Endothelial cell of umbilical vein (primary cell): ENCODE data around the gene ZNF423. TPM values are rescaled to one million over a fixed set of nuclear protein-coding genes. Genes with fewer than 3 reads are reported as not detected.

Source experiments
- BruUV-seq: library from RNA; stranded (reverse); fragments of 400-500 nt; replicated peaks from 2 replicates; lab custom pipeline; 2021; lab: Mats Ljungman, UMichigan
- CTCF ChIA-PET: fragments of 300-600, 350-600 bp; sonication (Branson Sonifier 250); formaldehyde crosslinking; loops from one replicate; lab custom pipeline; 2021; ENCODE audit warnings: antibody characterized with exemption, inconsistent platforms; lab: Charles Lee
- POLR2A ChIA-PET: fragments of 300-600, 350-600 bp; sonication (Branson Sonifier 250); formaldehyde crosslinking; loops from one replicate; lab custom pipeline; 2021; ENCODE audit warnings: antibody characterized with exemption, inconsistent platforms; lab: Charles Lee
- DNase-seq: peaks from one replicate; pipeline ENCODE4 v3.0.0-alpha.2; 2011; ENCODE audit warnings: low read depth, low spot score
- FAIRE-seq: peaks from 2 replicates; lab custom pipeline; 2011; peaks lifted over from hg19 to GRCh38; lab: Jason Lieb, UNC
- H2AFZ ChIP-seq: 2 replicates; pipeline ENCODE4 v1.6.0; 2012; ENCODE audit warnings: low read depth, low read length, control low read depth, inconsistent platforms
- H3K27ac ChIP-seq: 2 replicates; pipeline ENCODE4 v1.5.1; 2011; ENCODE audit warnings: low read depth, mild to moderate bottlenecking, control low read depth, low read length, moderate library complexity; ENCODE audit not compliant: insufficient read depth
- H3K27me3 ChIP-seq, 2 experiments: 2 replicates each; pipeline versions ENCODE4 v1.6.0 to v1.6.1; 2011; ENCODE audit warnings: low read length in 2 of 2, mixed read lengths in 1 of 2; ENCODE audit not compliant: control insufficient read depth in 2 of 2, insufficient read depth in 2 of 2
- H3K36me3 ChIP-seq, 2 experiments: 2 replicates in 1 of 2; 3 replicates in 1 of 2; pipeline ENCODE4 v1.5.1; 2011; ENCODE audit warnings: low read length in 2 of 2, mild to moderate bottlenecking in 1 of 2, moderate library complexity in 1 of 2; ENCODE audit not compliant: control insufficient read depth in 2 of 2, insufficient read depth in 2 of 2; ENCODE audit errors: extremely low read depth in 1 of 2
- H3K4me1 ChIP-seq: 3 replicates; pipeline ENCODE4 v1.5.1; 2011; ENCODE audit warnings: mild to moderate bottlenecking, low read length; ENCODE audit not compliant: control insufficient read depth, insufficient read depth; ENCODE audit errors: extremely low read depth
- H3K4me2 ChIP-seq: 2 replicates; pipeline ENCODE4 v1.6.1; 2011; ENCODE audit warnings: low read length, control low read depth, mixed read lengths; ENCODE audit not compliant: insufficient read depth
- H3K4me3 ChIP-seq, 3 experiments: fragments of 200-600 bp in 1 of 3; sonication (generic), shearing (Covaris generic) in 1 of 3; replicated peaks in 1 of 3; 2 replicates each; pipeline ENCODE4 v1.5.1; 2011 to 2016; ENCODE audit warnings: control low read depth in 3 of 3, low read length in 3 of 3, mild to moderate bottlenecking in 2 of 3, inconsistent platforms in 1 of 3, low read depth in 1 of 3, moderate library complexity in 1 of 3; ENCODE audit not compliant: insufficient read depth in 1 of 3
- H3K79me2 ChIP-seq: 2 replicates; pipeline ENCODE4 v1.6.0; 2012; ENCODE audit warnings: low read length, inconsistent platforms; ENCODE audit not compliant: control insufficient read depth, insufficient read depth
- H3K9ac ChIP-seq: replicated peaks from 2 replicates; pipeline ENCODE3; 2011; ENCODE audit warnings: low read length, control low read depth; ENCODE audit not compliant: insufficient read depth; ENCODE audit errors: extremely low read depth
- H3K9me1 ChIP-seq: replicated peaks from 3 replicates; pipeline ENCODE4 v1.6.0; 2011; ENCODE audit warnings: mild to moderate bottlenecking, low read length; ENCODE audit not compliant: control insufficient read depth, insufficient read depth; ENCODE audit errors: extremely low read depth
- H3K9me3 ChIP-seq: replicated peaks from 2 replicates; pipeline ENCODE4 v1.5.1; 2012; ENCODE audit warnings: low read length, inconsistent platforms; ENCODE audit not compliant: control insufficient read depth, insufficient read depth
- H4K20me1 ChIP-seq: replicated peaks from 2 replicates; pipeline ENCODE3; 2011; ENCODE audit warnings: mild to moderate bottlenecking, low read length; ENCODE audit not compliant: control insufficient read depth, insufficient read depth; ENCODE audit errors: extremely low read depth
- EZH2 ChIP-seq: IDR thresholded peaks from 2 replicates; pipeline ENCODE4 v1.6.1; 2012; ENCODE audit warnings: borderline replicate concordance, low read depth, mild to moderate bottlenecking, moderate library complexity, low read length, inconsistent platforms; ENCODE audit not compliant: severe bottlenecking
- FOS ChIP-seq: IDR thresholded peaks from 2 replicates; pipeline ENCODE4 v1.6.1; 2011; ENCODE audit warnings: mild to moderate bottlenecking, low read length, moderate library complexity, borderline replicate concordance; ENCODE audit not compliant: insufficient read depth
- GATA2 ChIP-seq: IDR thresholded peaks from 2 replicates; pipeline ENCODE4 v1.7.0; 2011; ENCODE audit warnings: low read depth, mild to moderate bottlenecking, moderate library complexity, mixed read lengths, low read length; ENCODE audit not compliant: insufficient read length, insufficient read depth
- JUN ChIP-seq: IDR thresholded peaks from 2 replicates; pipeline ENCODE4 v1.6.1; 2011; ENCODE audit warnings: borderline replicate concordance, low read depth; ENCODE audit not compliant: insufficient read length, insufficient read depth
- MYC ChIP-seq: IDR thresholded peaks from one replicate; pipeline ENCODE4 v1.6.1; 2011; ENCODE audit warnings: mild to moderate bottlenecking, low read depth, low read length
- POLR2A ChIP-seq: IDR thresholded peaks from 2 replicates; pipeline ENCODE4 v1.6.1; 2012; ENCODE audit warnings: low read depth, mild to moderate bottlenecking, control low read depth, low read length
- POLR2AphosphoS5 ChIP-seq: IDR thresholded peaks from 2 replicates; pipeline ENCODE4 v1.6.1; 2012; ENCODE audit warnings: low read depth, mild to moderate bottlenecking, control low read depth, low read length, moderate library complexity; ENCODE audit not compliant: insufficient read depth
- dilution Hi-C: fragments of 300-500 bp; cut with MboI; formaldehyde crosslinking; loops from one replicate; pipeline ENCODE4 v1.15.0; 2019; ENCODE audit warnings: low sequenced_read_pairs; ENCODE audit not compliant: extremely low pct_ligation_motif_present
- intact Hi-C: fragments of 100-400 bp; cut with micrococcal nuclease; formaldehyde crosslinking; loops from one replicate; pipeline ENCODE4 v1.10.0; 2022
- polyA plus RNA-seq, 4 experiments: library from polyadenylated mRNA; depleted of rRNA in 3 of 4; stranded (reverse) in 3 of 4; unstranded in 1 of 4; fragments of >200 nt; gene quantifications; 2 replicates each; pipeline versions ENCODE4 v1.2.1 to v1.2.3, GENCODE V29; 2011 to 2012; ENCODE audit warnings: missing spikeins in 1 of 4
- total RNA-seq: library from RNA; stranded (reverse); gene quantifications from 2 replicates; pipeline ENCODE4 v1.2.3, GENCODE V29; 2021
- TF ChIP-seq, protein P1 (sequence below): IDR thresholded peaks from 2 replicates; pipeline ENCODE4 v1.6.1; 2011; ENCODE audit not compliant: insufficient read depth, insufficient read length
- TF ChIP-seq, protein P2 (sequence below), 2 donors: IDR thresholded peaks; 1 replicate in 1 of 2; 2 replicates in 1 of 2; pipeline ENCODE4 v1.5.1; 2011; ENCODE audit warnings: low read length in 2 of 2, mild to moderate bottlenecking in 2 of 2, moderate library complexity in 2 of 2, control low read depth in 1 of 2, inconsistent platforms in 1 of 2, low read depth in 1 of 2; ENCODE audit not compliant: insufficient read depth in 1 of 2; ENCODE audit errors: extremely low read depth in 1 of 2

The ZNF423 gene
- total and polyA plus RNA-seq, 2 donors (not counting 3 experiments of a cell fraction or from before 2014, with no cell fraction given) = 2.2 to 8.1 TPM

DNA sequence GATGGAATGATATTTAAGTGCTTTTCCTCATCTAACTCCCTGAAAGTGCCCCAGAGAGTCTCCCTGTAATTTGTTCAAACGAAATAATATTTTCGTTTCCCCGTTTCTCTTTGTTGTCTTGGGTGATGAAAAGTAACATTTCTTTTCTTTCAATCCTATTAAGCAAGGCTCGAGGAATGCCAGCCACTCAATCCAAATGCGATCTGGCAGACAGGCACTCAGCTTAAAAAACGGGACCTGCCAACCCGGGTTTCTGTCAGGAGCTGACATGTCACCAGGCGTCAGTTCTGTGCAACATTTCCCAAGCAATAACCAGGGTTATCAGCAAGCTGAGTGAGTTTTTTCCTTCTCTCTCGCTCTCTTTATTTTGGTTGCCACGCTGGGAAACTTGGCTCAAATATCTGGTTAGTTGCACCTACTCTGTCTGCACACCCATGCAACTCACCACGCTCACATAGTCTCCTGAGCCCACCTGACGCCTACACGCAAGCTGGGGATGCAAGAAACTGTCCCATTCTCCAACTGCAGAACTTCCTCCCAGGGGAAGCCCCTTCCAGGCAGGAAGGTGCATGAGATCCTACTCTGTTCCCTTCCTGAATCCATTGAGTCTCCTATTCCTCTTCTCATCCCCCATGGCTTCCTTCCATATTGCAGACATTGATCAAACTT is 274.1 kb downstream of the ZNF423 start:
- Histone ChIP-seq H3K9ac (no peak overlapping the region), H2AFZ (no peak overlapping the region), H3K4me2 (no peak overlapping the region), H3K36me3 (no peaks in the 10 kb centered on the region), H3K79me2 (no peaks in the 10 kb centered on the region), H3K9me1 (no peaks in the 10 kb centered on the region), H3K4me3 (no peak overlapping the region), H4K20me1 (no peaks in the 10 kb centered on the region), H3K27me3 (no peaks in the 10 kb centered on the region), H3K9me3 (no peaks in the 10 kb centered on the region), H3K4me1 (no peaks in the 10 kb centered on the region), H3K27ac (no peak overlapping the region)
- DNase-seq (no peak), FAIRE-seq (no peak)
- BruUV-seq = no TSS peak
- no peak for TF ChIP-seq POLR2A
- no peak for TF ChIP-seq GATA2
- POLR2A ChIA-PET = no interaction called here
- CTCF ChIA-PET = interaction anchor here (1.6 kb wide), 1 partner anchor 12 kb away, joined by 7 read pairs; no protein-coding TSS in a partner anchor
- intact Hi-C loops = no loop called here
- dilution Hi-C loops = no loop called here

DNA sequence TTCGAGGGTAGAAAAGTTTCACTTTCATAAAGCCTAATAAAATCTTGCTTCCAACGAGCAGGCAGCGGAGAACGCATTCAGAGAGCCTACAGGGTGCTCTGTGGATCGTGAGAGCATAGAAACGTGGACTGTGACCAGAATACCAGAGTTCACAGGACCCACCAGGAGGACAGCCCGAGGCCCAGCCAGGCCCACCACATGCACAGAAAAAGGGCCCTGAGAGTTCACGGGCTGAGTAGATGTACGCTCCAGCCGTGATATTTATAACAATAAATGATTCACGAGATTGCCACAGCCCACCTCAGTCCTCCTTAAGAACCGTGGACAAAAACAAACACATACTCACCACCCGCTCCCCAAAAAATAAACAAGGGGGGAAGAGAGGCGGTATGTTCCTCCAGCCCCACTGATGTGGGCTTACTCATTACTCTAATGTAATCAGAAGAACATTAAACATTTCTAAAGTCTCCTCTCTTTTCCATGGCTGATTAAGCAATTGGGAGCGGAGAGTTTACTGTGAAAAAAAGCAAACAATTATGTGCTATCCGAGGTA is 275.1 kb downstream of the ZNF423 start:
- no peak overlapping the region for H3K27ac ChIP-seq
- no peak for DNase-seq
- FAIRE-seq = no peak

More for the DNA sequence above, 275.1 kb downstream of the ZNF423 start:
- Histone ChIP-seq H2AFZ (no peak overlapping the region), H3K4me1 (no peaks in the 10 kb centered on the region), H3K79me2 (no peaks in the 10 kb centered on the region), H3K9ac (no peak overlapping the region), H3K9me3 (no peaks in the 10 kb centered on the region), H4K20me1 (no peaks in the 10 kb centered on the region), H3K4me2 (no peak overlapping the region), H3K36me3 (no peaks in the 10 kb centered on the region), H3K27me3 (no peaks in the 10 kb centered on the region), H3K9me1 (no peaks in the 10 kb centered on the region), H3K4me3 (no peak overlapping the region)
- POLR2A ChIA-PET = no interaction called here
- no TSS peak for BruUV-seq
- CTCF ChIA-PET = interaction anchor here (1.6 kb wide), 1 partner anchor 13 kb away, joined by 7 read pairs; no protein-coding TSS in a partner anchor
- no peak for TF ChIP-seq JUN
- TF ChIP-seq, protein P1, sequence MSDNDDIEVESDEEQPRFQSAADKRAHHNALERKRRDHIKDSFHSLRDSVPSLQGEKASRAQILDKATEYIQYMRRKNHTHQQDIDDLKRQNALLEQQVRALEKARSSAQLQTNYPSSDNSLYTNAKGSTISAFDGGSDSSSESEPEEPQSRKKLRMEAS = no peak
- no peak for TF ChIP-seq POLR2AphosphoS5
- no peak for TF ChIP-seq MYC
- no peak for TF ChIP-seq POLR2A
- no peak for TF ChIP-seq GATA2
- TF ChIP-seq FOS = no peak
- TF ChIP-seq, protein P2, sequence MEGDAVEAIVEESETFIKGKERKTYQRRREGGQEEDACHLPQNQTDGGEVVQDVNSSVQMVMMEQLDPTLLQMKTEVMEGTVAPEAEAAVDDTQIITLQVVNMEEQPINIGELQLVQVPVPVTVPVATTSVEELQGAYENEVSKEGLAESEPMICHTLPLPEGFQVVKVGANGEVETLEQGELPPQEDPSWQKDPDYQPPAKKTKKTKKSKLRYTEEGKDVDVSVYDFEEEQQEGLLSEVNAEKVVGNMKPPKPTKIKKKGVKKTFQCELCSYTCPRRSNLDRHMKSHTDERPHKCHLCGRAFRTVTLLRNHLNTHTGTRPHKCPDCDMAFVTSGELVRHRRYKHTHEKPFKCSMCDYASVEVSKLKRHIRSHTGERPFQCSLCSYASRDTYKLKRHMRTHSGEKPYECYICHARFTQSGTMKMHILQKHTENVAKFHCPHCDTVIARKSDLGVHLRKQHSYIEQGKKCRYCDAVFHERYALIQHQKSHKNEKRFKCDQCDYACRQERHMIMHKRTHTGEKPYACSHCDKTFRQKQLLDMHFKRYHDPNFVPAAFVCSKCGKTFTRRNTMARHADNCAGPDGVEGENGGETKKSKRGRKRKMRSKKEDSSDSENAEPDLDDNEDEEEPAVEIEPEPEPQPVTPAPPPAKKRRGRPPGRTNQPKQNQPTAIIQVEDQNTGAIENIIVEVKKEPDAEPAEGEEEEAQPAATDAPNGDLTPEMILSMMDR (IDR thresholded peaks at IDR 0.05; ENCODE audit: extremely low read depth in 1 of 2, insufficient read depth in 1 of 2, low read depth in 1 of 2, low read length in 2 of 2) = no peak
- TF ChIP-seq EZH2 = no peak
- intact Hi-C loops (no loop called here), dilution Hi-C loops (no loop called here)
